RPMI7951 (cell line): ENCODE measurements around the gene COL9A3. TPM values are rescaled to one million over a fixed set of nuclear protein-coding genes. Genes with fewer than 3 reads are reported as not detected.

Experiments
- DNase-seq: peaks from one replicate; pipeline ENCODE4 v3.0.0-alpha.2; 2012; ENCODE audit warnings: low read depth
- total RNA-seq: library from RNA; depleted of rRNA; stranded (reverse); fragments of >200 nt; shearing (Covaris generic); gene quantifications from 2 replicates; pipeline ENCODE4 v1.2.3, GENCODE V29; 2014

COL9A3 gene
- total RNA-seq, 1 experiment from 2014 or later: 5.9 TPM

DNA sequence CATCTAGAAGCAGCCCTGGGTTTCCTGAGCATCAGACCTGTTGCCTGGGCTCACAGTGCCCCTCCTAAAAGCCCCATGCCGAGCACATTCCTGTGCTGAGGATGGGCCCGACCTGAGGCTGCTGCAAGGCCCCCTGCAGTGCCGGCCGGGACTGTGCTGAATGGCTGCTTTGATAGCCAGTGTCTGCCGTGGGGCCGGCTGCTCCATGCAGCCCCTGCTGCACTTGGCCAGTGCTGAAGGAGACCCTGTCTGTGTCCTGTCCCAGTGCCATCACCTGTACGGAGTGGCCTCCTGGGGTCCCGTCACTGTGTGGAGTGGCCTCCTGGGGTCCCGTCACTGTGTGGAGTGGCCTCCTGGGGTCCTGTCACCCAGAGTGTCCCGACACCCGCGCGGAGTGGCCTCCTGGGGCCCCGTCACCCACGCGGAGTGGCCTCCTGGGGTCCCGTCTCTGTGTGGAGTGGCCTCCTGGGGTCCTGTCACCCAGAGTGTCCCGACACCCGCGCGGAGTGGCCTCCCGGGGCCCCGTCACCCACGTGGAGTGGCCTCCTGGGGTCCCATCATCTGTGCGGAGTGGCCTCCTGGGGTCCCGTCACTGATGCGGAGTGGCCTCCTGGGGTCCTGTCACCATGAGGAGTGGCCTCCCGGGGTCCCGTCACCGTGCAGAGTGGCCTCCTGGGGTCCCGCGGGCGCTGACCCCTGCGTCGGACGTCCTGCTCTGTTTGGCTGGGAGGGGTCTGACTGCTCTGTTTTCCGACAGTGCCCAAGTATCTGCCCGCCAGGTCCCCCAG lies 7.0 kb downstream of the COL9A3 start:
- DNase-seq: no peak

DNA sequence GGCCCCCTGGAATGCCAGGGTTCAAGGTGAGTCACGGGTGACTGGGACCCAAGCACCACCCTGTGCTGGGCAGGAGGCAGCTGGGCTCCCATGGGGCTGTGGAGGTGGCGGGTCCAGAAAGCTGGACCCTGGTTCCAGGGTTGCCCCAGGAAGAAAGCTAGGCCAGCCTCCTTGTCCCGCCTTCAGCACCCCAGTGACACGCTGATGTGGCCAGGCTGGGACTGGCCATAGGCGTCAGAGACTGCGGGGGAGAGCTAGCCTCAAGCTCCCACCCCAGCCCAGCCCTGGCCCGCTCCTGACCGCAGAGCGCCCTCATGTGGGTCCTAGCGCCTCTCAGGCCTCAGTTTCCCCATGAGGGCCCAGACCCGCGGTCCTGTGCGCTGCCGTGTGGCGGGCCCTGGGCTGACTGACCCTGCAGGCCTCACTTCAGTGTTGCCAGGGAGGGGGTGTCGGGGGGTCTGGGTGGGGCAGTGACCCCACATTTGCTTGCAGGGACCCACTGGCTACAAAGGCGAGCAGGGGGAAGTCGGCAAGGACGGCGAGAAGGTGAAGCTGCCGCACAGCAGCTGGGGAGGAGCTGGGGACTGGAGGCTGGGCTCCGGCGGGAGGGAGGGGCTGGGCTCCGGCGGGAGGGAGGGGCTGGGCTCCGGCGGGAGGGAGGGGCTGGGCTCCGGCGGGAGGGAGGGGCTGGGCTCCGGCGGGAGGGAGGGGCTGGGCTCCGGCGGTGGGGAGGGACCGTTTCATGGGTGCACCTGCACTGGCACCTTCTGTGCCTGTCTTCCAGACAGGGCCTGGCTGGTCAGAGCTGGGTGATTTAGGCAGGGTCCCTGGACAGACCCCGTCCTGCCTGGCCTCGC lies 7.9 kb downstream of the COL9A3 start:
- DNase-seq: no peak

DNA sequence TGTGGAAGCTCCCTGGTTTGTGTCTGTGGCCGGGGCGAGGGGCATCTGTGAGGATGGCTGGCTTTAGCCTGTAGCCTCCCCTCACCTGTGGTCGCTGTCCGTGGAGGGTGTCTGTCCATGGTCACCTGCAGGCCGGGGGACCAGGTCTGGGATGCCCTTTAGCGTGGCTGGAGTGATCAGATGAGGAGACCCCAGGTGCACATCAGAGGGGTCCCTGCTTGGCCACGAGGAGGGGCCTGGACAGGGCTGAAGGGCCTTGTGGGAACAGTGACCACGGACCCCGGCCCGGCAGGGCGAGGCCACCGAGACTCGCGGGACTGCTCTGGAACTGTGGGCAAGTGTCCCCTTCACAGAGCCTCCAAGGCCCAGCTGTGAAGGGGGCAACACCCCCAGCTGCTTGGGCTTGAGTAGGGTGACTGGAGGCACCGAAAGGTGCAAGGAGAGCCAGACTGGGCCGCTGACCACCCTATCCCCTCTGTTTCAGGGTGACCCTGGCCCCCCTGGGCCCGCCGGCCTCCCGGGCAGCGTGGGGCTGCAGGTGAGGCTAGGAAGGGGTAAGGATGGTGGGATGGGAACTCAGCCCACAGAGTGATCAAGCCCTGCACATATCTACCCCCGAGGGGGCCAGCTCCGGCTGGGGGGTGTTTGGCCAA lies 8.6 kb downstream of the COL9A3 start:
- DNase-seq: no peak

DNA sequence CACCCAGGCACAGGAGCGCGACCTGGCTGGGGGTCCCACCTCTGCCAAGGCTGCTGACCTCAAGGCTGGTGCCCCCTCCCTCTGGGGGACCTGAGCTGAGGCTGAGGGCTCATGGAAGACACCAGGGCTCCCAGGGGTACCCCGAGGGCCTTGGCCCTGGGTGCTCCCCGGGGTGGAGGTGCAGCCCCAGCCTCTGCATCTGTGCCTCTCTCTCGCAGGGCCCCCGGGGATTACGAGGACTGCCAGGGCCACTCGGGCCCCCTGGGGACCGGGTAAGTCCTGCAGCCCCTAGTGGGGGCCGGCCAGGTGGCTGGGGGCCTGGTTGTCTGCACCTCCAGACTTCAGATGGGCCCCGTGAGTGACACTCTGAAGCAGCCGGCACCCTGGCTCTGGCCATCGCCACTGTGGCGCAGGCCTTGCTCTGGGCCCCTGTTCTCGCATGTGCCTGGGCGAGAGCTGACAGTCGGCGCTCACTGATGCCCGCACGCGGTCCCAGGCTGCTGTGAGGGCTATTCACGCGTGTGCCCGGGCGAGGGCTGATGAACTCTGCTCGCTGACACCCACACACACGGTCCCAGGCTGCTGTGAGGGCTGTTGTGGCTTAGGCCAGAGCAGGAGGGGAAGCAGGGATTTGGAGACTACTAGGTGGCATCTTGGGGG lies 9.3 kb downstream of the COL9A3 start:
- DNase-seq: no peak

DNA sequence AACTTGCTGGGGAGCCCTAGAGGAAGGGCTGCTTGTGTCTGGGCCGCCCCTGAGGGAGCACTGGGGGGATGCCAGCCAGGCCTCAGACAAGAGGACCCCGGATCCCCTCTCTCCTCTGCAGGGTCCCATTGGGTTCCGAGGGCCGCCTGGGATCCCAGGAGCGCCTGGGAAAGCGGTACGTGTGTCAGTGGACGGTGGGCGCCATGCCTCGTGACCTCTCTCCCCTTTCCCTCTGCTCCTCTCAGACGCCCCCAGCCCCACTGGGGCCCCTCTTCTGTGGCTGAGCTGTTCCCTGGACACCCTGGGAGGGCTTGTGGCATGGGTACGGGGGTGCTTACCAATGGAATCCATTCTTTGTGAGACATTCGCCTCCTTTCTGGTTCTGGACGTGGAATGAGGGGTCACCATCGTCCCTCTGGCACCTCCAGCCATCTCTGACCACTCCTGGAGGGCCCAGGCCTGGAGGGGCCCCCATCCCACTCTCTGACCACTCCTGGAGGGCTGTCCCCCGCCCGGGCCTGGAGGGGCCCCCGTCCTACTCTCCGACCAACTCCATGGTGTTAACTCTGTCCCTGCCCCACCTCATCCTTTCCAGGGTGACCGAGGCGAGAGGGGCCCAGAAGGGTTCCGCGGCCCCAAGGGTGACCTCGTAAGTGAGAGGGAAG lies 9.9 kb downstream of the COL9A3 start:
- DNase-seq: no peak

DNA sequence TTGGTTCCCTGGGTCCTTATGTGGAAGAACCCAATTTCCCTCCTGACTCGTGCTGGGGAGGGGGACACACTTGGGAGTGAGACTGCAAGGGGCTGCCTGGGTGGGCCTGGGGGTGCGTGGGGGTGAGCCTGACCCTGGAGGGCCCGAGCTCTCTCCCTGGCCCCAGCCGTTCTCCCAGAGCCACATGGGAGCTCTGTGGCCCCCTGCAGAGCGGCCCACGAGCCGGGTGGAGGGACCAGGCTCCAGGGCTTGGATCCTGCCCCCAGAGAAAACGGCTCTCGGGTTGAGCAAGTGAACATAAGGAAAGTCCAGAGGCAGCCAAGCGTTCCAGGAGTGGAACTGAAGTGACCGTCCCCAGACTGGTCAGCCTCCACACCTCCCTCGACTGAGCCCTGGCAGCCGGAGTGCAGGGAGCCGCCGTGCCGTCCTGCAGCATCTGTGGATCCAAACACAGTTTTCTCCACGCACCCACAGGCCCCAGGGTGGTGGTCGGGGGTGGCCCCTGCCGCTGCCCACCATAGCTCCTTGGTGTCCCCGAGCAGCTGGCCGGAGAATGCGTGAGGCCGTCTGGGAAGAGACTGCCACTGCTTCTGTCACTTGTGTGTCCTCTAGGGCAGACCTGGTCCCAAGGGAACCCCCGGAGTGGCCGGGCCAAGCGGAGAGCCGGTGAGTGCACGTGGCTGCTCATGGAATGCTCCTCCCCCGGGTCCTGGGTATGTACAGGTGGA lies 10.6 kb downstream of the COL9A3 start:
- DNase-seq: no peak

DNA sequence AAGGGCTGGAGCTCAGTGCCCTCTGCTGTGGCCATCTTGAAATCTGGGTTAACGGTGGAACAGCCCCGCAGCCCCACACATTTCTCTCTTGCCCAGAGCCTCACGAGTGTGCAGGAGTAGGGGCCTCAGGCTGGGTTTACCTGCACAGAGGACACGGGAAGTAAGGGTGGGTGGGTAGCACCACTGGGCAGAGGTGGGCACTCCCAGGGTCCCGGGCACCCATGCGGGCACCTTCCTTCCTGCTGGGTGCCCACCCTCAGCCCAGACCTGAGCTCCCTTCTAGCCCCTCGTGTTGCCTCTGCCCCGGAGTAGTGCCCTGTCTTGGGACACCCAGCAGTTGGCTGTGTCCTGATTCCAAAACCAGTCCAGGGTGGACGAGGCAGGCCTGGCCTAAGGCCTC lies 11.2 kb downstream of the COL9A3 start:
- no peak for DNase-seq

DNA sequence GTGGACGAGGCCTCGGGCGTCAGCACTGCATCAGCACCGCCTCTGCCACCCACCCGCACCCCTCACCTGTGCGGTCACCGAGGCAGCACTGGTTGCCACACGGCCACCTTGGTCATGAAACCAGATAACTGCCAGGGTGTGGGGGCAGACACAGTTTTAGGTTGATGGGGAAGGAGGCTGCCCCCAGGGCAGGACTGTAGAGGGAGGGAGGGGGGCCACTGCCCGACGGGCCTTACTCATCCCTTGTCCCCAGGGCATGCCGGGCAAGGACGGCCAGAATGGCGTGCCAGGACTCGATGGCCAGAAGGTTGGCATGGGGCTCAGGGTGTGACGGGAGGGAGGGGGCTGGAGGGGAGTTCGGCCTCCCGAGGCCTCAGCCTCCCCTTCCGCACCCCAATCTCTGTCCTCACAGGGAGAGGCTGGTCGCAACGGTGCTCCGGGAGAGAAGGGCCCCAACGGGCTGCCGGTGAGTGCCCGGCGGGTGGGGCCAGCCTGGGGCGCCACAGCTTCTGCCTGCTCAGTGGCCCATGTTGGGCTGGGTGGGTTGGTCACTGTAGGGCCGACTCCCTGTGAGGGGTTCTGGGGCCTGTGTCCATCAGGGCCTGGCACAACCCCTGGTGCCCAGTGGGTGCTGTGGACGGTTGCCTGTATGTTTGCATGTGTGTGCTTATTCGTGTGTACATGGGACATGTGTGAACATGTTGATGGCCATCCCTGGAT lies 11.8 kb downstream of the COL9A3 start:
- DNase-seq: no peak

DNA sequence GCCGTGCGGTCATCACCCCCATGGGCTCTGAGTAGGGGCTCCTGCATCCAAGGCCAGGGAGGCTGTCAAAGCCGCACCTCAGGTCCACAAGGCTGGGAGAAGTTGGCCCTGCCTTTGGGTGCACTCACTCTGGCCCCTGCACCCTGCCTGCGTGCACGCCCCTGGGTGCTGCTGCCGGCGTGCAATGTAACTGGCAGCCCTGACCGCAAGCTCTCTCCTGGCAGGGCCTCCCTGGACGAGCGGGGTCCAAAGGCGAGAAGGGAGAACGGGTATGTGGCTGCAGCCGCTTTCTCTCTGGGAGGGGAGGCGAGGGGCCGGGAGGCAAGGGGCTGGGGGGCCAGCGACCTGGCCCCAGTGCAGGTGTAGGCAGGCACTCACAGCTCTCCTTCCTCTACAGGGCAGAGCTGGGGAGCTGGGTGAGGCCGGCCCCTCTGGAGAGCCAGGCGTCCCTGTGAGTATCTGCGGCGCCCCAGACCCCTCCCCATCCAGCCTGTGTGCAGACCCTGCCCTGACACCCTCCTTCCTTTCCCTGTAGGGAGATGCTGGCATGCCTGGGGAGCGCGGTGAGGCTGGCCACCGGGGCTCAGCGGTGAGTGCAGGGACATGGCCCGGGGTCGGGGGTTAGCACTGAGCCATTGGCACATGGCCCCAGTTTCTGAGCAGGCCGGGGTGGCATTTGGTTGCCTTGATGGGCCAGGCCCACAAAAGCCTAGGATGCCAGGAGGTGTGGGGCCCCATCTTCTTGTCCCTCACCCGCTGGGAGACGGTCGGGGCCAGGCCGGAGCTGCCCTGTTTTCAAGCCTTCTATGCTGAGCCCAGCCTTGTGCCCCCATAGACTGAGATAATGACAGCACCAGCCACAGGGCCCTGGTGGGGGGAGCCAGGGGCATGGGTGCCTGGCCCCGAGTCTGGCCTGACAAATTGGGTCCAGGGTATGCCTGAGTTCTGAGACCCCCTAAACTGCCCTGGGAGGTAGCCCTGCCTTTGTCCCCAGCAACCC lies 12.7 kb downstream of the COL9A3 start:
- DNase-seq: no peak

DNA sequence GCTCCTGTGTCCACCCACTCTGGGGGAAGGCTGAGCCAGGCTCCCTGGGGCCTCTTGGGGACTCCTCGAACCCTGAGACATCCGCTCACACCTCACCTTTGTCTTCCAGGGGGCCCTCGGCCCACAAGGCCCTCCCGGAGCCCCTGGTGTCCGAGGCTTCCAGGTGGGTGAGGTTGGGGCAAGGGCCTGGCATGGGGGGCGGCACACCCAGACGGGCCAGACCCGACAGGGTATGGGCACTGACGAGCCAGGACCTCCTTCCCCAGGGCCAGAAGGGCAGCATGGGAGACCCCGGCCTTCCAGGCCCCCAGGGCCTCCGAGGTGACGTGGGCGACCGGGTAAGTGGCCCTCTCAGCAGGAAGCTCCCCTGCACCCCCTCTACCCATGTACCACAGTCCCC lies 13.4 kb downstream of the COL9A3 start:
- no peak for DNase-seq

DNA sequence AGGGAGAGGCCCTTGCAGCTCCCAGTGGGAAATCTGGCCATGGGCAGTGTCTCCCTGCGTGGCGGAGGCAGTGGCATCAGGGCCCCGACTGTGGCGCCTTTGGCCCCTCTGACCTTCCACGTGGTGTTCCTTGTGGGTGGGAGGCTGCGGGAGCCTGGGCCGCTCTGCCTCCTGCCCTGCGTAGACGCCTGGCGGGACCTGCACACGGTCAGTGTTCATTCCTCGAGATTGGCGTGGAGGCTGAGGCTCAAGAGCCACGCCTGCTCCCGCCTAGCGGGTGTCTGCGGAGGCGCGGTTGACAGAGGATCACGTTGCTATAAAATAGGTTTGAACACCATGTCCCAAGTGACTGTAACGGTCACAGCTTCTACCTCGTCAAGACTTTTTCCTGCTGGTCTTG lies 14.0 kb downstream of the COL9A3 start:
- DNase-seq: no peak

DNA sequence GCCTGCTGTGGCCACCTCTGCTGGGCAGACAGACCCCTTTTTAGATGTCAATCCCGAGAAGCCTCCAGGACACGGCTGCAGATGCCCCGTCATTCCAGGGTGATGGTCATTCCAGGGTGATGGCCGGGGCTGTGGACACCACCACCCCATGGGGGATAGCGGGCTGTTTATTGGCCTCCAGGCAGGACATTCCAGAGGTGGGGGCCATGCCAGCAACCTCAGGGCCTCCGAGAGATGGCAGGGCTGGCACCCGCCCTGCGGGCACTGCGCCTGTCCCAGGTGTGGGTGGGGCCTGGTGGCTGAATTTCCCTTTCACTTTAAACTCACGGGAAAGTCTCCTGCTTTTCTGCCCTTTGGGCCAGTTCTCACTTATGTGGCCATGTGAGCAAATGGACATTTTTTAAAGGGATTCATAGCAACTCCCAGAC lies 14.5 kb downstream of the COL9A3 start:
- DNase-seq: no peak

DNA sequence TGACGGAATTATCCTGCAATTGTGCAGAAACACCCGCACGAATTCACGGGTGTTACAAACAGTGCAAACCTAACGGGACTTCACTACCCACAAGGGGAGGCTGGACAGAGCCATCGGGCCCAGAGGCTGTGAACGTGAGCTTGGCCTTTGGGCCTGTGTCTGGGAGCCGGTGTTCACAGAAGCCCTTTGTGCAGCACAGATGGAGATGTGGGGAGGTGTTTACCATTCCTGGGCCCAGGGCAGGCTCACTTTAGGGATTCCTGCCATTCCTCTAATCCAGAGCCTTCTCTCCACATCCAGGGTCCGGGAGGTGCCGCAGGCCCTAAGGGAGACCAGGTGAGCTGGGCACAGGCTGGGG lies 15.0 kb downstream of the COL9A3 start:
- DNase-seq: no peak

DNA sequence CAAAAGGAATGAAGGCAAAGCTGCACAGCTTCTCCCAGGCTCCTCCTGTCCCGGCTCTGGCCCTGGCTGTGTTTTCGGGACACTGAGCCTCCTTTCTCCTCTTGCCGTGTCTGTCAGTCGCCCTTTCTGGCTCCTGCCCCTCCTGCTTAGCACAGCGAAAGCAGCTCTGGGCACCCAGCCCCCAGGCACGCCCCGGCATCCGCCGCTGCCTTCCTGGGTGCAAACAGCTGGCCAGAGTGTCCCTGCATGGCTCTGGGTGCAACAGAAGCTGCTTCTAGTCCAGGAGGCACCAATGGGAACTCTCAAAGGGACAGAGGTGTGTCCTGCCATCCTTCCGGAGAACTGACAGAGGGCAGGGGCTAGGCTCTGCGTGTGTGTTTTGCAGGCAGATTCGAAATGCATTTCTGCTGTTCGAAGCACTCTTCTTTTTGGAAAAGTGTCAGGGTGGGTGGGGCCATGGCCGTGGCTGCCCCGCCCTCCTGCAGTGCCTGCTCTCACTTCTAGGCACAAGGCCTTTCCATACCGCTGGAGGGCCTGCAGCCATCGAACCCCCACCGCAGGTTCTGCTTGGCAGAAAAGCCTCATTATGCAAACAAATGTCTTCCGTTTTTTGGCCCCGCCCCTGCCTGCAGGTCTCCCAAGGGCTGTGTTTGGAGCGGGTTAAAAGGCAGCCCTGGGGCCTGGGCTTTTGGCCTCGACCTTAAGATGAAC lies 15.5 kb downstream of the COL9A3 start:
- no peak for DNase-seq

DNA sequence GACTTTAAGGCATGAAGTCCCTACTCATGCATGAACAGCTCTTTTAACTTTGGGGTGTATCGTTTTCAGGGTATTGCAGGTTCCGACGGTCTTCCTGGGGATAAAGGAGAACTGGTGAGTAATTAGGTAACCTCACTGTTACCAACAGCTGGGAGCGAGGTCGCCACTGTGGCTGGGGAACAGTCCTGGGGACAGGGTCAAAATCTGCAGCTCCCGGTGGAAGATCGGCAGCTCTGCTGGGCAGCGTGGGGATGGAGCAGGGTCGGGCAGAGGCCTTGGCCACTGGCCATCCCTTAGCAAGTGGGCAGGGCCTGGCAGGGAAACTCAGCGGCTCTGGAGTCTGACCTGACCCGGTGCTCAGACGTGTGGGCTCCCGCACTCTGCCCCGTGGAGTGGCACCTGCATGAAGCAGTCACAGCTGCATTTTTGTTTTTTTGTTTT lies 16.1 kb downstream of the COL9A3 start:
- DNase-seq: no peak

DNA sequence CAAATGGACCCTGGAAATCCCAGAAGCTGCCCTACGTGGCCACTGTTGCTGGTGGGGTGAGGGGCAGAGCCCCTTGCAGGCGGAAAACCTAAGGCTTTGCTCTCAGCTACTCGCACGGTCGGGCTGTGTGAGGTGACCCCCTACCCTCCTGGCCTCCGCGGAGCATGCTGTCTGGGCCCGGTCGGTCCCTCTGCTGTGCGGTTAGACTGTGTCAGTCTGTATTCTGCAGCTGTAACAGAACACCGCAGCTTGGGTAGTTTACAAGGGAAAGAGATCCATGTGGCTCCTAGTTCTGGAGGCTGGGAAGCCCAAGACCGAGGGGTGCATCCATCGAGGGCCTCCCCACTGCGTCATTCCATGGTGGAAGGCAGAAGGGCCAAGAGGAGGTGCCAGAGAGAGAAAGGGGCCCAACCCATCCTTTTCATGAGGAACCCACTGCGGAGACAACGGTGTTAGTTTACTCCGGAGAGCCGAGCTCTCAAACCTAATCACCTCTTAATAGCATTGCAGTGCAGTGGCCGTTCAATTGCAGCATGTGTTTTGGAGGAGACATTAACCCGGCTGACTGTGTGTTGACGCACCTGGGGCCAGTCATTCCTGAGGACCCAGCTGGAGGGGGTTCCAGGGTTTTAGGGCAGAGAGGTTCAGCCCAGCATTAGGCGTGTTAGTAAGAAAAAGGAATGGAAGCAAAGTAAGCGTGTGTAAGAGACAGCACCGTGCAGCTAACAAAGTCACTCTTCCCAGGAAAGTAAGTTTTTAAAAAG lies 18.3 kb downstream of the COL9A3 start:
- no peak for DNase-seq
